HL-60/S4 treated with retinoic acid at 250 ng/mL for 4 days and 3 days (cell line): ENCODE results near the gene MOB2.

Source experiments
- in situ Hi-C: fragments of 300-500 bp; cut with MboI; formaldehyde crosslinking; loops from 2 replicates; pipeline ENCODE4 v1.7.0; 2022; ENCODE audit warnings: low sequenced_read_pairs

MOB2 gene

DNA sequence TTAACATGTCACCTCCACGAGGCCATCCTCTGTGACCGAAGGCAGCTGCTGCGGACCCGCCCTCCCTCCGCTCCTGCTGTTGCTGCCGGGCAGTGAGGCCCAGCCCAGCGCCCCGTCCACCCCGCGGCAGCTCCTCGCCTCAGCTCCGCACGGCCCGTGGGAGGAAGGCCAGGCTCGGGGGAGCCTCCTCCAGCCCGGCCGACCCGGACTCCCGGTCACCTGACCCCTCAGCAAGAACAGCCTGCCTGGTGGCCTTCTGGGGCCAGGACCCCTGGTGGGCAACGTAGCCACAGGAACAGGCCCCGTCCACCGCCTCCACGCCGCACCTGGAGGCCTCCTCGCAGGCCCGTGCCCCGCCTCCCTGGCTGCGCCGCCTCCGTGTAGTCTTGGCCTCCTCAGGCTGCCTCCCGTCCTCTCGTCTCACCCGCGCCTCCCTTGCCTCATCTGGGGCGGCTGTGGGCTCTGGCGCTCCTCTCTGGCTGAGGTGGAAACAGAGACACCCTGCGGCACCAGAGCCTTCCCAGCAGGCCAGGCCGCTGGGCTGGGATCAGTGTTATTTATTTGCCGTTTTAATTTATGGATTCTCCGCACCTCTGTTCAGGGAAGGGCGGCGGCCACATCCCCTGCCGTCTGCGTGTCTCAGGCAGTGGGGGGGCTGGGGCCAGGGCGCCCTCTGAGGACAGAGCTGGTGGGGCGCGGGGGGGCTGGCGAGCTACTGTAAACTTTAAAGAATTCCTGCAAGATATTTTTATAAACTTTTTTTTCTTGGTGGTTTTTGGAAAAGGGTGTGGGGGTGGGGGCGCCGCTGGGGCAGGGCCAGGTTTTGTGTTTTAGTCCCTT lies 25.4 kb downstream of the MOB2 start:
- in situ Hi-C loops = no loop called here

DNA sequence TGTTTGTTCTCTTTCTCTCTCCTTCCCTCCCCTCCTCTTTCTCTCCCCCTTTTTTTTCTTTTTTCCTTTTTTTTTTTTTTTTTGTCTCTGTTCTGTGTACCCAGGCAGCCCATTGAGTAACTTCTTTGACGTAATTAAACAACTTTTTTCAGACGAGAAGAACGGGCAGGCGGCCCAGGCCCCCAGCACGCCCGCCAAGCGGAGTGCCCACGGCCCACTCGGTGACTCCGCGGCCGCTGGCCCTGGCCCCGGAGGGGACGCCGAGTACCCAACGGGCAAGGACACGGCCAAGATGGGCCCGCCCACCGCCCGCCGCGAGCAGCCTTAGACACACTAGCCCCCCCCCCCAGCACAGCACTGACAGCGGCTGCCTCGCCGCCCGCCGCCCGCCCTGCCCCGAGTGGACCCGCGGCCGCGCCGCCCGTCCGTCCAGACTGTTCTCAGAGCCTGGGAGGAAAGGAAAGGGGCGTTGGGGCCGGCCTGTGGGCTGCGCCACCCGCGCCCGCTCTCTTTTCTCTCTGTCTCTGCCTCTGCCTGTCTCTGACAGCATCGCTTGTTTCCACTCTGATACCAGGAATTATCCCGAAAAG lies 26.1 kb downstream of the MOB2 start:
- in situ Hi-C loops = no loop called here

- in situ Hi-C loops = no loop called here
These were observed 26.7 kb downstream of the MOB2 start for GRCh38 chr11:1459764-1460395.

DNA sequence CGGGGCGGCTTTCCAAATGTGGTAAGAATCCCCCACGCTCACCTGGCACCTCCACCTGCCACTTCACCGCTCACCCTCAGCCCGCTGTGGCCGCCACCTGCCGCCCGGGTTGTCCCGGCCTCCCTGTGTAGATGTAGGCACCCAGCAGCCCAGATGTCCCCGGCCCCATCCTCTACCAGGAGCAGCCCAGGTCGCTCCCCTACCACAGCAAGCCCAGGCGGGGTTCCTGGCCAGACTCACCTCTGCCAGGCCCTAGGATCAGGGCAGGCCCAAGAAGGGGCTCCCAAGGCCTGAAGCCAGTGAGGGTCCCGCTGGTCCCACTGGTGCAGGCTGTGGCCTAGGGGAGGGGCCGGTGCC lies 27.4 kb downstream of the MOB2 start:
- in situ Hi-C loops = no loop called here

DNA sequence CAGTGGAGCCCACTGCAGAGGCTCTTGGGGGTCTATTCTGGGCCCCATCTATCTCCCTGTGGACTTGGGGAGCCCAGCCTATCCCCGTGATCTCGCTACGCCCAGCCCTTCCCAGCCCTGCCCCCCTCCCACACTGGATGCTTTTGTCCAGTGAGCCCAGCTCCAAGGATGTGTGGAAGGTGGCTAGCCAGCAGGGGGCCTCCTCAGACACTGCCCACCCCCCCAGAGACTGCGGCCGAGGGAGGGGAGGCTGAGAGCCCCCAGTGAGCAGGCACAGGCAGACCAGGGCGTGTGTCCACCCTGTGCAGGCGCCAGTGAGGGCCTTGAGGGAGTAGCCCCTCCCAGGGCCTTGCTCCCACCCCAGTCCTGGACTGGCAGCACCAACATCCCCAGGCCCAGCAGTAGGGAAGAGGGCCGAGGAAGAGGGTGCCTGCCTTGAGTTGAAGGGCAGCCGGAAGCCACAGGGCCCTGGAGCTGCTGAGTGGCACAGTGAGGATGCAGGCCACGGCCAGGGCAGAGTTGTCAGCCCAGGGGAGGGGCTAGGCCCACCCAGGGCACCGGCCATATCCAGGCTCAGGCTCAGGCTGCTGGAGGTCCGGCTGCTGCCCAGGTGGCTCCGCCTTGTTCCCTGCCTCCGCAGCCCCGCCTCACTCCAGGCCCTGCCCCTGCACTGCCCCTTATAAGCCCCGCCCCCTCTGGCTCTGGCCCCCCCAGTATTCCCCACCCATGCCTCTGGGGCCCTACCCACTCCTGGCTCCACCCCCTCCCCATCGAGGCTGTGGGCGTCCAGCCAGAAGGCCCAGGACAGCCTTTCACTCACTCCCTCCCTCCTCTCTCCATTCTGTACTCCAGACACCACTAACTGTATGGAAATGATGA lies 28.0 kb downstream of the MOB2 start:
- in situ Hi-C loops = no loop called here

- in situ Hi-C loops = no loop called here
These were observed 28.7 kb downstream of the MOB2 start for GRCh38 chr11:1457856-1458255.

DNA sequence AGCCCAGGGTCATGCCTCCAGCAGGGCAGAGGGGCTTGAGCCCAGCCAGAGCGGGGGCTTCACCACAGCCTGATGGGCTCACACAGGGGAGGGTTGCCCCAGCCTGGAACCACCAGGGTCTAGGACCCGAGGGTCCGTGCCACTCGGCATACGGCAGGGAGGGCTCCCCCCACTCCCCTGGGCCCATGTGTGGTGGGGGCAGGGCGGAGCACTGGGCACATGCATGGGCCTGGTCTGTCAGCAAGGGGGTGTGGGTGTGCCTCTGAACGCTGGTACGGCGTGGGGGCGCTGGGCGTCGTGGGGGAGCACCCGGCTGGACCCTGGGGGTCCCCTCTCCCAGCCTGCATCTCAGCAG lies 29.3 kb downstream of the MOB2 start:
- in situ Hi-C loops = no loop called here

- in situ Hi-C loops = no loop called here
These were observed 29.8 kb downstream of the MOB2 start for GRCh38 chr11:1456596-1457325.

GRCh38 chr11:1456176-1456575 lies 30.4 kb downstream of the MOB2 start:
- in situ Hi-C loops = no loop called here

DNA sequence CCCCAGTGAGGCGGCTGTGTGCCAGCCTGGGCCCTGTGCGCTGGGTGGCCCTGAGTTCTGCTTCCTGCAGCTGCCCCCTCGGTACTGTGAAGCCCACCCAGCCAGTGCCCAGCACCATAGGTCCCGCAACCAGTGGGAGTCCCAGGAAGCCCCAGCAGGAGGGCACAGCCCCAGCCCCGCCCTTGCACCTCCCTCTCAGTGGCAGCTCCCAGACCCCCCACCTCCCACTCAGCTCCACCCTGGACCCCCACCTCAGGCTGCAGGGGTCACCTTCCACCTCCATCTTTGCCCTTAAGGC lies 30.9 kb downstream of the MOB2 start:
- in situ Hi-C loops = no loop called here

DNA sequence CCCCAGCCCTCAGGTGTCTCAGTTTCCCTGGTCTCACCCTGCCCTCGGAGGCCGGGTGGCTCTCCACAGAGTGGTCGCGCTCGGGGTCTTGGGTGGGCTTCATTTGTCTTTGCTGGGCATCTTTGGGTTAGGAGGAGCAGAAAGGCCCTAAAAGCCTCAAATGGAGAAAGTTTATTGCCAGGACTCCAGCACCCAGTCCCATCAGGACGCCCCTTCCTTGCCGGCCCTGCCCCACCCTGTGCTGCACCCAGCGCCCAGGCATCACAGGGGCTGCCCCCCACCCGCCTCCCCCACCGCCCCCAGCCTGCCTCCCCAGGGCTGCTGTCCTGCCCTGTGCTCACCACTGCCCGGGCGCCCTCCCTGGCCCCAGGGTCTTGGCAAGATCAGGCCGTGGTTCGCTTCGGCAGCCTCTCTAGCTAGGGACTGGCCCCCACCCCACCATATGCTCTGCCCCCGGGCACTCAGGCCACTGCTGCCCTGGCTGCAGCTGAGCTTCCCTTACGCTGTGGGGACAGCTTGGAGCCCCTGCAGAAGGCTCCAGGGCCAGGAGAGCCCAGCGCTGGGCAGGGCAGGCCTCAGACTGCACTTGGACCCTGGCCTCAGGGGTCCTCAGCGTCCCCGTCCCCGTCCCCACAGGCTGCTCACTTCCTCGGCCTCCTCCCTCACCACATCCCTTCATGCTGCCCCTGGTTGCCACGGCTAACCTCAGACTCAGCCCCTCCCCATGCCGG lies 31.4 kb downstream of the MOB2 start:
- in situ Hi-C loops = no loop called here

DNA sequence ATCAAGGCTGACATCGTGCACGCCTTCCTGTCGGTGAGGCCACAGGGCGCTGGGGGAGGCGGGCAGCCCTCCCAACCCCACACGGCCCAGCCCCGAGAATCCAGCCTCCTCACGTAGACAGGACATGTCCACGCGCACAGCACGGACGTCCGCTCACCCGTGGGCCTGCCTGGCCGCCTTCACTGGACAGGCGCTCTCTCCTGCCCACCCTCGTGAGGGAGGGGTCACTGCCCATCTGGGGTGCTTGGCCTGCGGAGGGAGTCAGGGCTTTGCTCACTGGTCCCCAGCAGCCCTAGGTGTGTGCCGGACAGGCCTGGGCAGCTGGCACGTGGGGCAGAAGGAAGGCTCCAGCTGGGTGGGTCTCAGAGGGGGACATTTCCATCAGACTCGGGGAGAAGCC lies 32.0 kb downstream of the MOB2 start:
- in situ Hi-C loops = no loop called here

DNA sequence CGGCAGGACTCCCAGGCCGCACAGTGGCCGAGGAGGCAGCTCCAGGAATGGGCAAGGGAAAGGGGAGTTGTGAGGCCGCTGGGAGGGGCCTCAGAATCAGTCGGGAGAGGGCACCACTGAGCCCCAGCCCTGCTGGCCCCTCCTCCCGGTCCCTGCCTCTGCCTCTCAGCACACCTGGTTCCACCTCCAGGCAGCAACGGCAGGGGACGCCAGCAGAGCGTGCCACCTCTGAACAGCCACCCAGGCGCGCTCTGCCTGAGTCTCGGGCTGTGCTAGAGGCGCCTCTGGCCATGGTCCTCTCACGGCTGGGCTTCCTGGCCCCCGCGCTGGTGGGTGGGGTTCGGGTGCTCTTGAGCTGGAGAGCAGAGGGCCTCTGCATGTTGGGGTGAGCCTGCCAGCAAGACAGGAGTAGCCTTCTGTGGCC lies 33.0 kb downstream of the MOB2 start:
- in situ Hi-C loops = no loop called here

GRCh38 chr11:1452744-1453143 lies 33.8 kb downstream of the MOB2 start:
- in situ Hi-C loops = no loop called here

DNA sequence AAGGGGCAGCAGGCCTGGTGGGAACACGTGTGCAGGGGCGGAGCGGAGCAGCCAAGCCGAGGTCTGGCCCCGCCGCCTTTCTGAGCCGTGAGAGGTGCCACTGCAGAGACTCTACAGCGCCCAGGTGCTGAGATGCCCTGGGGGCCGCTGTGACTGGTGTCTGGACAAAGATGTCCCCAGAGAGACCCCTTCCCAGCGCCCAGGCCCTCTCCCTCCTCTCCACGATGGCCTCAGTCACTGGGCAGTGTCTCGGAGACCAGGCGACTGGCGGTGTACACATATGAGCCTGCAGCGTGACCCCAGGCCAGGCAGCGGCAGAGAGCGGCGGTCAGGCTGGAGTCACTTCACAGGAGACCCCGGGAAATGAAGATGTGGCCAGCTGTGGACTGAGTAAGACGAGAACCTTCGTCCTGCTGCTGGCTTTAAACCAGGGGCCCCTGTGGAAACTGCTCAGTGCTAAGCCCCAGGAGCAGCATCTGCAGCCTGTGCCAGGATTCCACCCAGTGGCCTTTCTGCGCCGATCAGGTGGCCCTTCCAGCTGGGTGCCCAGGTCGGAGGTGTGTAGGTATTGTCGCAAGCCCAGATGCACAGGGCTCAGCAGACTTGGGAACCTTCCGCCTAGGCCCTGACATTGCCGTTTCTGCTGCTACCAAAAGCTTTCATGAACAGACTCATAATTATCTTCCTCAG lies 34.7 kb downstream of the MOB2 start:
- in situ Hi-C loops = no loop called here

DNA sequence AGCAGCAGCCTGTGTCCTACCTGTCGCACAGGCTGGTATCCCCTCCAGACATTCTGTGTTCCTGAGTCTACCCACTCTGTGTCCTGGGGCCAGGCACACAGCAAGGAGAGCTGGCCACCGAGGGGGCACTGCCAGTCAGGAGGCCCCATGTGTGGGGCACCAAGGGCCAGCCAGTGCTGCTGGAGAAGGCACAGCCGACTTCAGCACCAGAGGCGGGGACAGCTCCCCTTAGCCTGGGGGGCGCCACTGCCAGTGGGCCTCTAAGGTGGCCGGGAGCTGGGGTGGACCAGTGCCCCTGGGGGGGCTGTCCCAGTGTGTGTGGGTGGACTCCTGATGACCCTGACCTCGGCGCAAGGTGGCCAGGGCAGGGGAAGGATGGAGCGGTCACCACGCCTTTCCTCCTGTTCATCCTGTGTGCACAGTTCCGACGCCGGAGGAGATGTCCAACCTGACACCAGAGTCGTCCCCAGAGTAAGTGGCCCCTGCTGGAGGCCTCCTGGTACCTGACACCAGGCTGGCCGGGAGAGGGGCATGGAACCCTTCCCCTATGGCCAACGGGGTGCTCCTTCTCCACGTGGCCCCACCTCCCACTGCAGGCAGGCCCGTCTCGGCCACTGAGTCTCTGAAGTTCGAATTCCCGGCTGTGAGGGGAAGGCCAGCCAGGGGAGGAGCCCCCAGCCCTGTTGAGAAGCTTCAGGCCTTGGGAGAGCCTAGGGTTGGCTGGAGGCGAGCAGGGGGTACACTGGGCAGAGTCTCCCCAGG lies 35.4 kb downstream of the MOB2 start:
- in situ Hi-C loops = no loop called here

DNA sequence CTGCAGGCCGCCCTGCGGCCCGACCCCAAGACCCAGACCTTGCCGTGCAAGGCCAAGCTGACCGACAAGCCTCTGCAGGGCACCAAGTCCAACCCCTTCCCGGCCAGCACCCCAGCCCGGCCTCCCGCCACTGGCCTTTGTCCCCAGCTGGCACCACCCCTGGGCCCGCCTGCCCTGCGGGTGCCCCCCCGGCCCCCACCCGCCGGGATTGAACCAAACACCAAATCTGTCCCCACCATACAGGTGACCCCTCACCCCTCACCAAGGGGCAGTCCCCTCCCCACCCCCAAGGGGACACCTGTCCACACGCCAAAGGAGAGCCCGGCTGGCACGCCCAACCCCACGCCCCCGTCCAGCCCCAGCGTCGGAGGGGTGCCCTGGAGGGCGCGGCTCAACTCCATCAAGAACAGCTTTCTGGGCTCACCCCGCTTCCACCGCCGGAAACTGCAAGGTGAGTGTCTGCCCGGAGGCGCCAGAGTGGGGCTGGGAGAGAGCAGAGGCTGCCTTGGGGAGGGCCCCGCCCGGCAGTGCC lies 36.2 kb downstream of the MOB2 start:
- in situ Hi-C loops = no loop called here

GRCh38 chr11:1449490-1450243 lies 36.9 kb downstream of the MOB2 start:
- in situ Hi-C loops = no loop called here
